RPMI7951 (cell line): ENCODE results near the gene ADAMTS7. TPM values are rescaled to one million over a fixed set of nuclear protein-coding genes. Genes with fewer than 3 reads are reported as not detected.
A peak's percentile ranks its signal among the peaks of the same experiment; 100 is the strongest.
"Not testable (repeated sequence)": the region's sequence is repeated elsewhere in the genome, so short reads cannot be mapped to it uniquely, and the experiment has no call there.

Source experiments
- DNase-seq: peaks from one replicate; pipeline ENCODE4 v3.0.0-alpha.2; 2012; ENCODE audit warnings: low read depth
- total RNA-seq: library from RNA; depleted of rRNA; stranded (reverse); fragments of >200 nt; shearing (Covaris generic); gene quantifications from 2 replicates; pipeline ENCODE4 v1.2.3, GENCODE V29; 2014

ADAMTS7 gene
- total RNA-seq, 1 experiment from 2014 or later = 6.8 TPM

DNA sequence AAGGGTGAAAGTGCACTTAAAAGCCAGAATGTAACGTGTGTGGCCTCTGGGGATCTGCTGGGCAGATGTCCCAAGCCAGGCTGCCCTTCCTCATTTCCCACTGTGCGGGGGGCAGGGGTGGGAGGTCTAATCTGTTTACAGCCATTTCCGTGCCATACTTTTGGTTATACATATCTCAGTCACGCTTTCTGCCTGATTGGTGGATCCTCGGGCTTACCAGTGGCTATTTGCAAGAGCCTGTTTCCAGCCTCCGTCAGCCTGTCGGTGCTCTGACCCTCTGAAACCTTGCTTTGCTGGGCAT lies 58.0 kb downstream of the ADAMTS7 start:
- not testable (repeated sequence) for DNase-seq

DNA sequence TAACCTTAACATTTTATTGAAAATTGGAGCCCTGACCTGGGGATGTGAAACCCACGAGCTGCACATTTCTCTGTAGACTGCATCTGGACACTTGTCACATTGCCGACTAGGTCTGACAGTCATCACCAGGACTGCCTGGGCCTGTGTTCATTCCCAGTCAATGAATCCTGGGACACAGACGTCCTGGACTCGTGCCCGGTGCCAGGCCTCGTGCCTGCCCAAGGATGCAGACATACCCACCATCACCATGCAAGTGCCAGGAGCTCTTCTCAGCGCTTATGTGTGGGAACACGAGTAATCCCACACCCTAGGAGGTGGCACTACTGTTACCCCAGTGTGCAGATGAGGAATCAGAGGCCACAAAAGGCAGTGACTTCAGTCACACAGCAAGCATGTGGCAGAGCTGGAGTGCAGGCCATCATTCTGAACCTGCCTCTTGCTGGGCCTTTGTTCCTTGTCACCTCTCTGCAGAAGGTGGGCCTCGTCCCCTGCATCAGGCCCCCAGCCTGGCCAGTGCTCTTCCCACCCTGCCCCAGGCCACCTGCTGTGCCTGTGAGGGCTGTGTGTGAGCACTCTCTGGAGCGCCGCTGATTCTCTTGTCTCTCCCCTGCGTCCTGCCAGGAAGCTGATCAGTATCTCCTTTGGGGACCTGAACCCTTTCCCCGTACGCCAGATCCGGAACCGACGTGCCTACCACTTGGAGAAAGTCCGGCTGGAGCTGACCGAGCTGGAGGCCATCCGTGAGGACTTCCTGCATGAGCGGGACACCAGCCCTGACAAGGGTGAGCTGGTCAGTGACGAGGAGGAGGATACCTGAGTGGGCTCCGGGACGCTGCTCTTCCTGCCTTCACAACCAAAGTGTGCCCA lies 58.5 kb downstream of the ADAMTS7 start:
- no peak for DNase-seq

DNA sequence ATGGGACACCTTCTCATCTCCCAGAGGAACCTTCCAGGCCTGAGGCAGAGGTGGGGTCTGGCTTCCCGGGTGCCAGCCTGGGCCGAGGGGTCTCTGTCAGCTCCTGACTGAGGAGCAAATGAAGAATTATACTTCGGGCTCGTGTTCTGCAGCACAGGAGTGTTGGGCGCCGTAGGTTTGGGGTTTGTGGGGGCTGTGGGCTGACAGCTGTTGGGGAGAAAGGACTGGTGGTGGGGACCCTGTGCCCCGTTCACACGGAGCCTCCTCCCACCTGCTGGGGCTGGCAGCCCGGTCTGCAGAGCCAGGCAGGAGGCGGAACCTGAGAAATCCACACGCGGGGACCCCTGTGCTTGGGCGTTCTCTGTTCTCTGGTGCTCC lies 59.7 kb downstream of the ADAMTS7 start:
- DNase-seq = no peak

DNA sequence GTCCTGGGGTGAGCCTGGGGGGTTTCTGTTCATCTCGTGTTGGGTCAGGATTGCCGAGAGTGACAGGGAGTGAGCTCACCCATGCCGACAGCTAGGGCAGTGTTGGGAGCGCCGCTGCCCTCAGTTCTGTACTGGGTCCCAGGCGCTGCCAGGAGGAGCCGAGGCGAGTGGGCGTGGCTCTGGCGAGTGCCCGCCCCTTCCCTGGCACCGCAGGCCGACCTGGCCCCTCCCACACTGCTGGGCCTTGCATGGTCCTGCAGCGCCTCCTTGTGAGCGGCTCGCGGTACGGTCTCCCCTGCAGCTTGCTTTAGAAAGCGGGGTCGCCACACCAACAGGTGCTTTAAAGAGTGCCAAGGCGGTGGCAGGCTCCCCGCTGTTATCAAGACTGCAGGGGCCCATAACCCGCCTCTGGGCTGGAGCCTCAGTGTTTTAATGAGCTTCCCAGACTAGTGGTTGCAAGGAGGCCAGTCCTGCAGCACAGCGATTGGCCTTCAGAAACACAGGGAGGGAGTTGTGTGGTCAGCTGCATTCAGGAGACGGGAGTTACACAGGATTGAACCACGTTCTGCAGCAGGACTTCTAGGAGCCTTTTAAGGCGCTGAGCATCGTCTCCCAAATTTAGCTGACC lies 60.2 kb downstream of the ADAMTS7 start:
- peak; percentile 82 for DNase-seq

DNA sequence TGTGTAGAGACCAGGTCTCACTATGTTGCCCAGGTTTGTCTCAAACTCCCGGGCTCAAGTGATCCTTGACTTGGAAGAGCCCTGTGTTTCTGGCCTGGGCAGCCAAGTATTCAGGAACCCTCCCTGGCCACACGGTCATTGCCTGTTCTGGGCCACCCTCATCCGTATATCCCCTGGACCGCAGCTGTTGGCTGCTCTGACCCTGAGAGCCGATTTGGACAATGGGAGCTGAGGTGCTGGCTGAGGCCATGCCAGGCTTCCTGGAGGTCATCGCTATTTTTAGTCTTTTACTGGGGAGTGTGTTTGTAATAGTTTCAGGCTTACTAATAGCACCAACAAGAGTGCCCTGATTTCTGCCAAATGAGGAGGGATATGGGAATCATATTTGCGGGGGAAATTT lies 60.7 kb downstream of the ADAMTS7 start:
- DNase-seq = no peak

DNA sequence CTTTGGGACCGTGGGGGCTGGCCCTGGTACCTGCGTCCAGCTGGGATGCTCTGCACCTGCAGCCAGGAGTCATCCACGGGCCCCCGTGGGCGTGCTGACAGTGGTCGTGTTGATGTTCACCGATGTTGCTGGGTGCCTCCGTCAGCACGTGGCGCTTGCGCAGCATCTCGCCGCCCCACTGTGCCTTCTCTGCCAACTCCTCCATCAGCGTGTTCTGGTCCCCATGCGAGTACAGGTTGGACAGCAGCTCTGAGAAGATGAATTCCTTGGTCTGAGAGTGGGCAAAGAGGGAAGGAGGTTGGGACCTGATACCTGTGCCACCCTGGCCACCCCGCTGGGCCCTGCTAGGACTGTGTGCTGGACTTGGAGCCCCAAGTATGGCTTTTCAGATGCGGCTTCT lies 61.4 kb downstream of the ADAMTS7 start:
- no peak for DNase-seq

DNA sequence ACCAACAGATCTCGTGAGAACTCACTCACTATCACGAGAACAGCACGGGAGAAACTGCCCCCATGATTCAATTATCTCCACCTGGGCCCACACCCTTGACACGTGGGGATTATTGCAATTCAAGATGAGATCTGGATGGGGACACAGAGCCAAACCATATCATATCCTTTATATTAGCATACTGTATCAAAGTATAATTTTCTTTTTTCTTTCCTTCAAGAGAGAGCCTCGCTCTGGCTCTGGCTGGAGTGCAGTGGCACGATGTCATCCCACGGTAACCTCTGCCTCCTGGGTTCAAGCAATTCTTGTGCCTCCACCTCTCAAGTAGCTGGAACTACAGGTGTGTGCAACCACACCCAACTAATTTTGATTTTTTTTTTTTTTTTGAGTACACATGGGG lies 63.4 kb downstream of the ADAMTS7 start:
- DNase-seq = not testable (repeated sequence)

DNA sequence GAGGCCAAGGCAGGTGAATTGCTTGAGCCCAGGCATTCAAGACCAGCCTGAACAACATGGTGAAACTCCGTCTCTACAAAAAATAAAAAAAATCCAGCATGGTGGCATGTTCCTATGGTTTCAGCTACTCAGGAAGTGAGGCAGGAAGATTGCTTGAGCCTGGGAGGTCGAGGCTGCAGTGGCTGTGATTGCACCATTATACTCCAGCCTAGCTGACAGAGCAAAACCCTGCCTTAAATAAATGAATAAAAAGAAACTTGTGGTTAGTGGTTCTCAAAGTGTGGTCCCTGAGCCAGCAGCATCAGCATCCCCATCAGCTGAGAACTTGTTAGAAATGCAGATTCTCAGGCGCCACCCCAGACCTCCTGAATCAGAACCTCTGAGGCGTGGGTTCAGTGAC lies 69.6 kb downstream of the ADAMTS7 start:
- not testable (repeated sequence) for DNase-seq

DNA sequence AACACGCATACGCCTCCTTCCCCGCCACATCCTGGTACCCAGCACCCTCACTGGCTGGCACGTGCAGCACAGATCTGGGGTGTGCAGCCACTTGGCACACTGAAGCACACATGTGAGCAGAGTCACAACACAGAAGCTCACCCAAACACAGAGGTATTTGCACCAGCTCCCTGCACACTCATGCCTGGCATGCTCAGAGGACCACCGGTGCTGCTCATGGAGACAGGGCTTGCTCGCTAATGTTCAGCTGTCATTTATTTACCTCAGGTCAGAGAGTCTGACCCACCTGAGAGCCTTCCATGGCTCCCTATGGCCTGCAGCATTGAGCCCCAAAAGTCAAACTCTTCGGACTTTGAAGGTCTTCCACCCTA lies 70.4 kb downstream of the ADAMTS7 start:
- DNase-seq = no peak

DNA sequence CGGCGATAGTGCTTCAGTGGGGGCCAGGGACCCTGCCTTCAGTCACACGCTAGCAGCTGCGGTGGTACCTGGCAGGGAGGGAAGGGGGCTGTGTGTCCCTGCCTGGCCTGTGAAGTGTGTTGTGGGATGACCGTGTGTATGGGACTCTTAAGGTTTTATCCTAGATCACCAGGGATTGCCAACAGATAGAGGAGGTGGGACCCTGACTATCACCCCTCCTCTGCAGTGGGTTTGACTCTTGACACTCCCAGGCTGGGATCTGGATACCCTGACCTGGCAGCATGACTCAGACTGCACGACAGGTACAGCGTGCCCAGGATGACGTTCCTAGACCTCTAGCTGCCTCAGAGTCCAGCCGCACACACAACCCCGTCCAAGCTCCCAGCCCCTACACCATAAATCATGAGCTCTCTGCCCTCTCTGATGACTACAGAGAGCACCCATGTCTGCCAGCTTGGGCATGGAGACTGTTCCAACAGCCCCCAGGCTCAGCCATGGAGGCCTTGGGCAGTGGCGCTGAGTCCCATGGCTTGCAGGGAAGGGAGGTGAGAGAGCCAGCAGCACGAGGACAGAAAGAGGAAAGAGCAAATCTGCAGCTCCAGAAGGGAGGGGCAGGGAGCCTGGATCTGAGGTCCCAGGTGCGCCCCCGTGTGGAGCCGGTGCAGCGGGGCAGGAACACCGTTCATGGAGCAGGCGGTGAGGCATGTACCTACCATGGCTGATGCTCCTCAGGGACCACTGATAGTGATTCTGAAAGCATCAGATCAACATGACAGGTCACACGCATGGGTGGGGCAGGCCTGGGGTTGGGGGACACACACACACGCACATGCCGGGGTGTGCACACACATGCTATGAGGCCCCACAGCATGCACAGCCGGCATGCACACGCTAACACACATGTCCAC lies 71.0 kb downstream of the ADAMTS7 start:
- peak; percentile 33 for DNase-seq

DNA sequence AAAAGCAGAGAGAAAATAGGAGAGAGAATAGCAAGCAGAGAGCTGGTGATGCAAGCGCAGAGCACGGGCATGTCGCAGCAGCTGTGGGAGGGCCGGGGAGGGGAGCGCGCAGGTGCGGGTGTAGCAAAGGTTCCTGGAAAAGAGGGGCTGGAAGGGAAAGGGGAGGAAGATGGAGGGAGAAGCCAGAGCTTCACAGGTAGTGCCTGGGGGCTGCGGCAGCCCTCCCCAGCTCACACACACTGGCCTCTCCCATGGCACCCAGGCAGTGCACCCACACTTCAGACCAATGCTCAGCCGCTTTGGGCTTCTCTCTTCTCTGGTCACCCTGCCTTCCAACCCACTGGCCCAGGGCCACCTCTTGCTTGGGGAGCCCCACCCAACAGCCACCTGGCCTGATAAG lies 72.1 kb downstream of the ADAMTS7 start:
- no peak for DNase-seq

DNA sequence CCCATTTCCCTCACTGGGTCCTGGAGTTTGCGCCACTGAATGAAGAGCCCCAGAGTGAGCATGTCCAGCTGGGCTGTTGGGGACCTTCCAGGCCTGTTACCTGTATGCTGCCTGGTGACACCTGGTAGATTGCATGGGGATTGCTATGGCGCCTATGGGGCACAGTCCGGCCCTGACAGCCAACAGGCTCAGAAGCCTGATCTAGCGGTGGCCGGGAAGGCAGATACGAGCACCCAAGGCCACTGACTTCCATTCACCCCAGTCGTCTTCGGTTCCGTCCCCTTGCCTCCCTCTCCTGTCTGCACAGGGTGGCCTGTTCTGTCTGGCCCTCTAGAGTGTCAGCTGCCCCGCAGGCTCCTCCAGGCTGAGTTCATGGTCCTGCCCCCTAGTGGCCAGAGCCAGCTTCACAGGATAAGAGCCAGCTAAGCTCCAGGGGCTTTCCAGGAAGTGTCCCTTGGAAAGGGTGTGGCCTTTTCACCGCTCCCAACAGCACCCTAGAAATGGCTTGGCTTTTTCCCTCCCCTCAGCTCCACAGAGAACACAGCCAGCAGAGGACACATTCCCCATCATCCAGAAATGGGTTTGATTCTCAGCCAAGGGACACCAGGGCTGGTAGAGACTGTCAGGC lies 73.2 kb downstream of the ADAMTS7 start:
- DNase-seq = peak; percentile 55

DNA sequence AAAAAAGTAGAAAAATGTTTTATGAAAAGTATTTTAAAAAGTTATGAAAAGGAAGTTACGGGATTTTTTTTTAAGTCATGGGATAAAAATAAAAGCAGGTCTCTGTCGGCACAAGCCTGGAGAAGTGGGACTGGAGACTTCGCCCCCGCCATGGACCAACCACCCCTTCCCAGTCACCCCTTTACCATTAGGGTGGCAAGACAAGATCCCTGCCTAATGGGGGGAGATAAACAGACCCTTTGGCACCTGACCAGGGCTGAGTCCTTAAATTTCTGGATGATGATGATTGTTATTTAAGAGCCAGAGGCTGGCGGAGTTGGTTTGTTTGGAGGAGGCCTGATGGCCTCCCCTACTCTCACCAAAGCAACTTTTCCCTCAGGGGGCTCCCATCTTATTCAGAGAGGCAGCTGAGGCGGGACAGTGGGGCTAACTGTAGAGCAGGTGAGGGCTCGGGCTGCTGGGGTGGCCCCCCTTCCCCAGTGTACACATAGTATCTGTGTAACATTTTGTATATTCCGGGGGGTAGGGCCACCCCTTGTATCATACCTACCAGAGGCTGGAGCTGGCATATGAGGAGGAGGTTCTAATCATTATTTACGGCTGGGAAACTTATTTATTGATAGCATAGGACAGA lies 74.0 kb downstream of the ADAMTS7 start:
- no peak for DNase-seq

DNA sequence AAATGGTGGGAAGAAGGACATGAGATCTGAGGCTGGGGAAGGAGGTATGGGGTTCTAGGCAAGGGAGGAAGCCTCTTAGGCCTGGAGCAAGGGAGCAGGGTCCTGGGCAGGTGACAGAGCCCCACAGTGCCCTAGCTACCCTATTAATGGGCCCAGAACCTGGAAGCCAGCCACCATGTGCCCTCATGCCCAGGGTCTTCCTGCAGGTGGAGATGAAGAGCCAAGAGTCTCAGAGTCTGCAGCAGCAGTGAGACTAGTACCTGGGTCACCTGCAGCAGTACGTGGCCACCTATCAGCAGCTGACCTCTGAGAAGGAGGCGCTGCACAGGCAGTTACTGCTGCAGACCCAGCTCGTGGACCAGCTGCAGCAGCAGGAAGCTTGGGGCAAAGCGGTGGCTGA lies 75.0 kb downstream of the ADAMTS7 start:
- DNase-seq = not testable (repeated sequence)

DNA sequence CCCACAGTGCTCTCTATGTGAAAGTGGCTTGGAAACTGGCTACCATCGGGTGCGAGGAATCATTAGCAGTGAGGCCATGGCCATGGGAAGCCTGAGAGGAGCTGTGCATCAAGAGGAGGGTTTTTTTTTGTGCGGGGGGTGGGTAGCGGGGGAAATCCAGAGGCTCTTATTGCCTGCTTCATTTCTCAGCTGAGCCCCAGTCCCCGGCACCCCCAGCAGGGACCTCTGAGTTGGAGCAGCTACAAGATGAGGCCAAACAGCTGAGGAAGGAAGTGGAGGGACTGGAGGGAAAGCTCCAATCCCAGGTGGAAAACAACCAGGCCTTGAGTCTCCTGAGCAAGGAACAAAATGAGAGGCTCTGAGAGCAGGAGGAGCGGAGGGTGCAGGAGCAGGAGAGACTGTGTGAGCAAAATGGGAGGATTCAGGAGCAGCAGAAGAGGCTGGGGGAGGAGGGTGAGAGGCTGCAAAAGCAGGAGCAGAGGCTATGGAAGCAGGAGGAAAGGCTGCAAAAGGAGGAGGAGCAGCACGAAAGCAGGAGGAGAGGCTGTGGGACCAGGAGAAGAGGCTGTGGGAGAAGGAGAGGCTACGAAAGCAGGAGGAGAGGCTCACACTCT lies 76.7 kb downstream of the ADAMTS7 start:
- no peak for DNase-seq

DNA sequence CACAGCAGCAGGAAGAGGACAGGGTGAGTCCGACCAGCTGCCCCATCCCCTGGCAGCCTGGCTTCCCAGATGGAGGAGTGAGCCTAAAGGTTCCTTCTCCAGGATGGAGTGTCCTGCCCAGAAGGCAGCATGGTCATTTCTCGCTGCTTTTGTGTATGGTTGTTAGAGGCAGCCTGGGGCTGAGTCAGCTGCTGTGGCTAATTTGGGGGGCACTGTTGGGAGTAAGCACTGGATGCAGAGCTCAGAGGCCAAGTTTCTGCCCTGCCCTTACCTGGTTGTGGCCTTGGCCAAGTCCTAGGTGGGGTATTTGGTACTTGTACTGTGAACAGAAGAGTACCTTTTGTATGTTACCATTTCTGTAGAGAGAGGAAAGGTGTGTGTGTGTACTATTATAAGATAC lies 78.6 kb downstream of the ADAMTS7 start:
- no peak for DNase-seq

DNA sequence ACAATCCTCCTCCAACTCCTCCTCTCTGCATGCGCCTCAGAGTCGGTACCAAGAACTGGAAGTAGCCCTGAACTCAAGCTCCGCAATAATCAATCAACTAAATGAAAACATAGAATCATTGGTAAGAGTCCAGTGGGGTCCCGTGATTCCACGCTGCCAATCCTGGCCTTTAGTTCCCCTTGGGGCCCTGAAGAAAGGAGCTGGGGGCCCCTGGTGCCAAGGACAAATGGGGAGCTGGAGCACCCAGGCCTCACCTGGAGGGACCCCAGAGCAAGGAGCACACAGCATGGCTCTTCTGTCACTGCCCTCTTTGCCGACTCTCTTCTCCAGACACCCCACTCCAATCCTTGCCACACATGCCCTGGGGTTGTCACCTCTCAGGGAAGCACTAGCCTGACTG lies 80.3 kb downstream of the ADAMTS7 start:
- DNase-seq = no peak

DNA sequence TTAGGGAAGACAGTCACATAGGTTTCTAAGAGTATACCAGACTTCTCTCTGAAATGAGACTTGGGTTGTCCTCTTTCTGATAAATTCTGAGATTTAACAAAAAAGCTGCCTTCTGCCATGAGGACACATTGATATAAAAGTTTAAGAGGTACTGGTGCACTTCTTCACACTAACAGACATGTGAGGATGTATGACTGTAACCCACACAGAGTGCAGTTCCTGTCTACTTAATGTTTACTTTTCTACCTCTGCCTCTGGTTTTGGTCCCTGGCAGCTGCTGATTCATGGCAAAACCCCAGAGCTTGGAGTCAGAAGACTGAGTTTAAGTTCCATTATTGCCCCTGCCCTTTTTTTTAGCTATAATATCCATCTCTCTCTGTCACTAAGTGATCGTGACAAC lies 82.8 kb downstream of the ADAMTS7 start:
- not testable (repeated sequence) for DNase-seq

DNA sequence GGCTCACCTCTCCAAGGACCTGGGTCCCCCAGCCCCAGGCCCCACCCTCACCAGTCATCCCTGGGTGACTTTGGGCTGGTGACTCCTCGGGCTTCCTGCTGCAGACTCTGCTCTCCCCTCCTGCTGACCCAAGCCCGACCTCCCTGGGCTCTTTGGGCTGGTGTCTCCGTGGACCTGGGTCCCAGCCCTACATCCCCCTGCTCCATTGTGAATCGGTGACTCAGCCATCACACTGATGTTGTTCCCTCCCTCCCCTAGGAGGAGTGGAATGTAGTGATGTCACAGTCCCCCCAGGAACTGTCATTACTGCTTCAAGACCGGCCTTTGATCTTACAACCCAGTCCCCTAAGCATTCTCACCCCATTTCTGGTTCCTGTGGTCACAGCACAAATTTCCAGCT lies 83.7 kb downstream of the ADAMTS7 start:
- peak; percentile 37 for DNase-seq

DNA sequence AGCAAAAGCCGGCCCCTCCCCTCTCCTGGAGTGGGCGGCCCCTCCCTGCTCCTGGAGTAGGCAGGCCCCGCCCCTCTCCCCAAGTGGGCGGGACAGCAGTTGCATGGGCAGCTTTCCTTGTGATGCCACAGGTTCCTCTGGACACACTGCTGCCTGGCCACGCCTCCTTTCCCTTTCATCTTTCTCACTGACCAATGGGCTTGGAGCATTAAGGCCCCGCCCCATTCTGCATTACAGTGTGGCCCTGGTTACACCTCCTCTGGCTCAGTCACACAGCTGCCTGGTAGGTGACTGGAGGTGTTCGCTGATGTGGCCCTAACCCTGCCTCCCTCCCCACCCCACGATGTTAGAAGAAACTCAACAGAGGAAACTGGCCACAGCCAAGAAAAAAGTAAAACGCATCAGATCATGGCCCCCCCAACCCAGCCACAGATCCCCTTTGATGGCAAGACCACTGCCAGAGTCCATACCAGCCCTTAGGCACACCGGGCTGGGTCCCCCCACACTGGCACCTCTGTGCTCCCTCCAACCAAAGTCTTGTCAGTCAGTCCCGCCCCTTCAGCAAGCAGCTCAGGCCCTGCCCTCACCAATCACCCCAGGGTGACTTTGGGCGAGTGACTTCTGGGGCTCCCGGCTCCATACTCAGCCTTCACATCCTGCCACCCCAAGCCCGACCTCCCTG lies 84.3 kb downstream of the ADAMTS7 start:
- peak; percentile 62 for DNase-seq
